T-helper 2 cell treated with Interferon-gamma antibody and Interleukin-4, amounts not matched to agents 100 ng/mL and 5 ng/mL, for 36 hours (primary cell): Measurements from ENCODE around the gene VTI1A. TPM values are rescaled to one million over a fixed set of nuclear protein-coding genes. Genes with fewer than 3 reads are reported as not detected.

ENCODE experiments used
- intact Hi-C: fragments of 100-400 bp; cut with micrococcal nuclease; formaldehyde crosslinking; loops from one replicate; pipeline ENCODE4 v1.15.1; 2023
- total RNA-seq: library from RNA; stranded (reverse); gene quantifications from 2 replicates; pipeline ENCODE4 v1.2.3, GENCODE V29; 2022

VTI1A gene
- total RNA-seq, 1 donor from 2014 or later: 41.5 TPM

DNA sequence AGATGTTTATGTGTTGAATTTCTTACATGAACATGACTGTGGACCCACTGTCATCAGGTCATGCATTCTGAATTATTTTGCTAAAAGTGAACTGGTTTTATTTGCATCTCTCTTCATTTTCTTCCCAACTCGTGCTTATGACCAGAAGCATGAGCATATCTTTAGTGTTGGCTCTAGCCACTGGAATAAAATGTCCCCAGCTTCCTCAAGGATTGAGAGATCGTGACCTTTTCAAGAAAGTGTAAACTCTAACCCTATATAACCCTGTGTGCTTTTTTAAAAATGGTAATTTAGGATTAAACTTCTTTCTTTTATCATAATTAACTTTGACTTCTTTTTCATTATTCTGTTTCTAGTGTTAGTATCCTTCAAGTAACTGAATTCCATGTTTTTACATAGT is 55.5 kb downstream of the VTI1A start:
- intact Hi-C loops: no loop called here

DNA sequence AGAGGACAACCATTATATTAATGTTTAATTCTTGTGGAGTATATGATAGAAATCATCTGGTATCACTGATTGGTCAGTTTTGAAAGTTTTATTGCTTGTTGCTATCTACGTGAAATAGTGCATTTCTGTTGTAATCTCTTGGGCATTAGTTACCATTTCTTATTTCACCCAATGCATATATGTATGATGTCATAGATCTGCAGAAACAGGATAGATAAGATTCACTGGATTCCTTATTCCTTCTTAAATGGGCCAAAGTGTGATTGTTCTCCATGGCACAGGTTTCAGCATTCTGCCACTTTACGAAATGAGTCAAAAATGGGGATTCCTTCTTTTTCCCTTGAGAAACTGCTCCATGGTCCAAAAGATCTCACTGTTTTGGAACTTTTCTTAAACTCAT is 56.6 kb downstream of the VTI1A start:
- intact Hi-C loops: no loop called here

DNA sequence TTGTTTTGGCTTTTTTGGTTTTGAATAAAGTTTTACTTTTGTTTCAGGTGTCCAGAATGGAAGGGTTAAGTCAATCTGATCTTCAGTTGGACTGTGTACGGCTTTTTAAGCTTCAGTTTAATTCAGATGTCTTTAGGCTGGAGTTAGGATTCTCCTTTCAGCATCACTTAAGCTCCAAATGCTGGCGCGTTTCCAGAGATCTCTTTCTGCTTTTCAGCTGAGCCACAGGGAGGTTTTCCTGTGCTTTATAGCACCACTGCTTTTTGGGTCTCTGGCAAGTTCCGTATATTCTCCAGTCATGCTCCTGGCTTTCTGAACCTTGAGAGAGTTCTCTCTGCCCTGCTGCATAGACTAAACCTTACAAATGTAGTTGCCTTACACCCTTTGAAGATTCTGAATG is 60.0 kb downstream of the VTI1A start:
- intact Hi-C loops: no loop called here

DNA sequence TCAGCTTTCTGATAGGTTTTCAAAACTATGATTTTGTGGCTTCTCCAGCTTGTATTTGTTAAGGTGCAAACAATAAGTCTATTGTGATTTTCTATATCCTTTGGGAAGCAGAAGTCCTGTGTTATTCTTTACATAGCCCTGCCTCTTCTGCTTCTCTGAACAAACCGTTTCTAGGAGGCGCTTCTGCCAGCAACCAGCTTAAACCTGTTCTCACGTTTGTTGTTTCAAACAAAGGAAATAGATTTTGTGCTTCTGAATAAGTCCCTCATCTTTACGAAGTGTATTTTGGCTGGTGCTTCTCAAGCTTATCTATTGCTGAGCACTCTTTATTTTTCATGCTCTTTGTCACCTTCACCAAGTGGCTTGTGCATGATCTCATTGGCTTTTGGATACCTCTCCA is 61.0 kb downstream of the VTI1A start:
- intact Hi-C loops: no loop called here

DNA sequence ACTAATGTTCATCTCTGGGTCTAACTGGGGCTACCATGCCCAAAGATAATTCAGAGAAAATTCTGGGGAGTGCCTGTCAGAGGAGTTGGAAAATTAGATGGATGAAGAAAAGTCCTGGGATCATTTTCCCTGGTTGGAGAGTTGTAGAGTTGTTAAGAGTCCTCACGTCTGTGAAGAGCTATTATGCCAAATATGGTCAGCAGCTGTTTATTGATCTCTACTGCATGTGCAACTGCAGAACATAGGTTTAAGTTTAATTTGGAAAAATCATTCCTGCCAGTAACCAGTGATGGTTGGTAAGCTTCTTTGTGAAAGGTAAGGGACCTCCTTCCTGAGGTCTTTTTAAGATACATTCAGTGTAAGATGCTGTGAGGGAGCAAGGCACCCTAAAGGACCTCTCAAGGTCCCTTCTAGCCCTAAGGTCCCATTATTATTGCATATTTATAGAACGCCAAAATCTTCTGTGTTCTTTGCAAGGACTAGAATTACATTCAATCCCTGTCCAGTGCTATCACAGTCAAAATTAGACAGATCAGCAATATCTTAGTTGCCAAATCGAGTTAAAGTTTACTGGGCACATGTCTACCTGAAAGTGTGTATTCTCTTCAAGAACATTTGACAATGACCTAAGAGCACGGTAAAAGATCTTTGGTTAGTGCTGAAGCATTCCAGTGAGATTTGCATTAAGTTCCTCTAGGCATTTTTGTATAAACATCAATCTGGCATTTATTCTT is 62.7 kb downstream of the VTI1A start:
- intact Hi-C loops: no loop called here

DNA sequence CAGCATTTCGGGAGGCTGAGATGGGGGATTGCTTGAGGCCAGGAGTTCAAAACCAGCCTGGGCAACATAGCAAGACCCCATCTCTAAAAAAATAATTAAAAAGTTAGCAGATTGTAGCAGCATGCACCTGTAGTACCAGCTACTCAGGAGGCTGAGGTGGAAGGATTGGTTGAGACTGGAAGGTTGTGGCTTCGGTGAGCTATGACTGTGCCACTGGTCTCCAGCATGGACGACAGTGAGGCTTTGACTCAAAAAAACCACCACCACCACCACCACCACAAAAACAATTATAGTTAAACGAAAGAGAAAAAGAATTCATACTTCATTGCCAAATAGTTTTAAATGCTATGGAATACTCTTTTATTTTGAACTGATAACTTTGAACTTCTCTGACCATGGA is 63.4 kb downstream of the VTI1A start:
- intact Hi-C loops: no loop called here

- intact Hi-C loops: no loop called here
Observed at GRCh38 chr10:112512294-112512693, 65.3 kb downstream of the VTI1A start.

GRCh38 chr10:112515126-112515525 is 68.1 kb downstream of the VTI1A start:
- intact Hi-C loops: no loop called here

- intact Hi-C loops: no loop called here
Observed at GRCh38 chr10:112515852-112516251, 68.8 kb downstream of the VTI1A start.

GRCh38 chr10:112517451-112517862 is 70.4 kb downstream of the VTI1A start:
- intact Hi-C loops: no loop called here

GRCh38 chr10:112519133-112519761 is 72.2 kb downstream of the VTI1A start:
- intact Hi-C loops: no loop called here

GRCh38 chr10:112520914-112521313 is 73.9 kb downstream of the VTI1A start:
- intact Hi-C loops: no loop called here

DNA sequence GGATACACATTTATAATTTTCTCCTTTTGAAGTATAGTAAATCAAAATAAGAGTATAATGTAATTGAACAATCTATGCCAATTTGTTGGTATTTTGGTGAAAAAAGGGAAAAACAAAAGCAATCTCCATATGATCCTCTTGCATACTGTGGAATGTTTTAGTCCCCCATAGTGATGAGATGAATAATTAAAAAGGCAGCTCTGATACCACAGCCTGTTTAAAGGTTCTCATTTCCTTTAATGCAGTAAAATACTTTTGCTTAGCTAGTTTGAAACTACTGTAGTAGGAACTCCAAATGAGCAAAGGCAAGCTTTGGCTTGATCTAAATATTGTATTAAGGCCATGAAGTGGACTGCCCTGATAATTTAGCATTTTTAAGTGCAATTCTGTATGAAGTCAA is 77.6 kb downstream of the VTI1A start:
- intact Hi-C loops: no loop called here

DNA sequence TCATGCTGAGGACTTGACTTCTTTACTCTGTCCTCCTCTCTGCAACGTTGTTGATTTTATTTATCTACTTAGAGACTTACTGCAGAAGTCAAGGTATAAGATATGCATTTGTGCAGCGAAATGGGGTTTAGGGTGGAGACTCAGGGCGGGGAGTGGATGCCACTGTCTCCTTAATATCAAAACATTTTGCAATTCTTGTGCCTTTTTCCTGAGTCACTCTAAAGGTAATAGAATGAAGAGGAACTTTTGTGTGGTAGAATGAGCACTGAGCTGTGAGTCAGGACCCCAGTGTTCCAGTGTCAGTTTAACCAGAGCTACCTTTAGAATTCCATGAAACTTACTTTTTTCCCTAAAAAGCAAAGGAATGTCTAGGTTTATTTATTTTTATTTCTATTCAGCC is 78.2 kb downstream of the VTI1A start:
- intact Hi-C loops: no loop called here

DNA sequence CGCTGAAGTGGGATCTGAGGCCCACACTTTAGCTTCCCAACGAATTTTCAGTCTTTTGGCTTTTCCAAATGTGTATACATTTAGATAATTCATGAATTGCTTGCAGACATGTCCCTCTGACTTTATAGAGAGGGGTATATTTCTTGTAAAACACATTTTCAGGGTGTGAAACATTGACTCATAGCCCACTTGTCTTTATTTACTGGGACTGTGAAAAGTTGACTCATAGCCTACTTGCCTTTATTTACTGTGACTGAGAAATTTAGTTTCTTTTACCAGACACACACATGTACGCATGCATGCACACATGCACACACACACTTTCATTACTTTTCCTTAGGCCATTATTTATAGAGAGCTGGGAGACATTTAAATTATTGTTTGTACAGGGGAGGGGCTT is 79.1 kb downstream of the VTI1A start:
- intact Hi-C loops: no loop called here

DNA sequence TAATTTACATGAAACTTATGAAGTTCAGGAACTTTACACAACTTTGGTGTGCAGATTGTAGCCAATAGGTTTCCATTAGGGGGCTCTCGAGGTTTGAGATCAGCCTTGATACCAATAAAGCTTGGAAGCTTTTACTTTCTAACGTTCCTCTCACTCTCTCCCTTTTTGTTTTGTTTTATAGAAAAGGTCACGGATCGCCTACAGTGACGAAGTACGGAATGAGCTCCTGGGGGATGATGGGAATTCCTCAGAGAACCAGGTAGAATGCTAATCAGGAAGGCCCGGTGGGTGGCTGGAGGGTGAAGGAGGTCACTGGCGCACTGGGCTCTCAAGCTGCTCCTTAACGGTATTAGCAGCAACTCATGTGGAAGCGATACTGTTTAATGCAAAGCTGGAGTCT is 79.9 kb downstream of the VTI1A start:
- intact Hi-C loops: no loop called here

DNA sequence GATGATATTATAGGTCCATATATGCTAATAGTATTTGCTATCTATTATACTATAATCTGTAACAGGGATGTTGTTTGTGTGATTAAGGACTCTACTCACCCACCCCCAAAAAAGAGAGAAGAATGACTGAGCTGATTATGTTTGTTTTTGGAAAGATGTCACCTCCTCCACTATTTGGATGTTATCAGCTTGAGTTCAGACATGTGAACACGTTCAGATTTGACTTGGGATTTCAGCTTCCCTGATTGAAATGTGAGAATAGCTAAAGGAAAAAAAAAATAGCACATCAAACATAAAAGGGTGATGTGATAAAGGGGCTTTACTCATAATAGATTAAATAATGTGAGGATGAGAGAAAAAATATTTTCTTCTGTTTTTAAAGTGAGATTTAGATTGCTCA is 81.2 kb downstream of the VTI1A start:
- intact Hi-C loops: no loop called here

DNA sequence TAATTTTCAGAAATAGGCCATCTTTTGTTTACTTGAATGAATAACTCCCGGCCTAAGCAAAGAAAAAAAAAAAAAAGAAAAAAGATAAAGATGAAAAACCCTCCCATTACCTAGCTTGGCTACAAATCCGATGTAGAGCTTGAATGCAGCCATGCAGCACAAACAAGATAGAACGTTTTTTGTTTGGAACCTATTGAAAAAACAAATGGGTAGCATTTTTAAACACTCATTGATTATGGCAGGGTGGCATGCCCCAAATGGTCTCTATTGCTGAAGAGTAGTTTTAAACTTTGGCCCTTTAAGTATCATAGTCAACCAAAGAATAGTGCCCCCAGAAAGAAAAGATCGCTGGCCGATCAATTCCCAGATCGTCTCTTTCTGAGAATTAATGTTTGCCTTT is 84.4 kb downstream of the VTI1A start:
- intact Hi-C loops: loop anchor here (5.0 kb wide), 1 partner anchor 154 kb away; no protein-coding TSS in a partner anchor

DNA sequence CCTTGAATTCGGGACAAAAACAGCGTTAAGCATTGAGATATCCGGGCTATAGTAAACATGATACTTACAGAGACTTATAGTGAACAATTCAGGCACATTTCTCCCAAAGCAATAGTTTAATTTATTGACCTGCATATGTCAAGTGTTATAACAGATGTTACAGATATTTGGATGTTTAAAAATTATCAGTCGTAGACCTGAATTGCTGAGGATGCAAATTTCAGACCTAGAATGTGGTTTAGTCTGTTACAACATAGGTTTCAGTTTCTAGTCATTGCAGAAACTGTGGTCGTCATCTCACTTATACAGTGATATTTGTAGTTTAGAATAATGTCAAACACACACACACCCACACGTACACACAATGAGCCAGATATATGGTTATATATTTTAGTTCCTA is 85.2 kb downstream of the VTI1A start:
- intact Hi-C loops: loop anchor here (5.0 kb wide), 1 partner anchor 155 kb away; no protein-coding TSS in a partner anchor

DNA sequence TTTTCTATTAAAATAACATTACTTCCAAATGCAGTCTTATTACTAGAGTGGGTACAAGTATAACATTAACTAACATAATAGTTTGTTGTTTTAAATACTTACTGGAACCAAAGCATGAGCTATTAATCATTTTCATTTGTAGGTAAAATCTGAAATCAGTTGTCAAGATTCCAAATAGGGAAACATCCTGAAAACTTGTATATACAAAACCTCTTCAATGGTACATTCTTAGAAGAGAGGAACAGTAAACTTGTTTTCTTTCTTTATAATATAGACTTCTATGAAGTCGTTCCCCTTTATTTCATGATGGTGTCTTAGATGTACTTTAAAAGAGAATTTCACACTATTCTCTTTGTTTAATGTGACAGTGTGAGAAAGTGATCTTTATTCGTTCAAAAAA is 85.9 kb downstream of the VTI1A start:
- intact Hi-C loops: loop anchor here (5.0 kb wide), 1 partner anchor 156 kb away; no protein-coding TSS in a partner anchor

DNA sequence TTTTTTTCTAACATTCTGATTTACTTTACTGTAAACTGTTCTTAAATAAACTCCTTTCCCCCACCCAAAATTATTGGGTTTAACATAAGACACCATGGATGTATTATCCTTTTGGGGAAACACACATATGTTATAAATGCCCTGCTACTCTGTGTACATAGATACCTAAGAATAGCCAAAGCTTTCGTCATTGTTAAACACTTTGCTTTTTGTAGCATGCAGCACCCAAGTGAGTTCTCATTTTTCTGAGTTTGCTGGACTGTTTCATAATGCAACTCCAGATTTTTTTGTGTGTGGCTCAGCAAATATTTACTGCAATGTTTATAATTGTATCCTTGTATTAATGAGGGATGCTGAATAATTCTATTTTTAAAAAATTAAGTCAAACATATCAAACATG is 86.9 kb downstream of the VTI1A start:
- intact Hi-C loops: loop anchor here (5.0 kb wide), 1 partner anchor 157 kb away; no protein-coding TSS in a partner anchor

GRCh38 chr10:112535531-112535951 is 88.5 kb downstream of the VTI1A start:
- intact Hi-C loops: no loop called here

- intact Hi-C loops: no loop called here
Observed at GRCh38 chr10:112536663-112537062, 89.6 kb downstream of the VTI1A start.
